Activated CD4-positive, alpha-beta T cell treated with anti-CD3 and anti-CD28 coated beads, Interleukin-2, amount 10 ng/mL, durations not matched to agents 24 days and 14 days (primary cell): ENCODE measurements around the gene ELF5. TPM values are rescaled to one million over a fixed set of nuclear protein-coding genes. Genes with fewer than 3 reads are reported as not detected.

Experiments used
- DNase-seq: peaks from one replicate; pipeline ENCODE4 v3.0.0; 2022
- H3K27ac Mint-ChIP-seq: one replicate; pipeline ENCODE4 v1.8.0; 2022; ENCODE audit warnings: mild to moderate bottlenecking, mixed read lengths
- H3K27me3 Mint-ChIP-seq: one replicate; pipeline ENCODE4 v1.8.0; 2022; ENCODE audit warnings: mixed read lengths
- H3K36me3 Mint-ChIP-seq: one replicate; pipeline ENCODE4 v1.8.0; 2022; ENCODE audit warnings: low read depth, mild to moderate bottlenecking, mixed read lengths
- H3K4me1 Mint-ChIP-seq: one replicate; pipeline ENCODE4 v1.8.0; 2021; ENCODE audit warnings: mixed read lengths
- H3K4me3 Mint-ChIP-seq: one replicate; pipeline ENCODE4 v1.8.0; 2022; ENCODE audit warnings: mild to moderate bottlenecking, moderate library complexity, mixed read lengths
- H3K9me3 Mint-ChIP-seq: one replicate; pipeline ENCODE4 v1.8.0; 2021; ENCODE audit warnings: mixed read lengths
- intact Hi-C: fragments of 100-400 bp; cut with micrococcal nuclease; formaldehyde crosslinking; loops from one replicate; pipeline ENCODE4 v1.15.1; 2023
- total RNA-seq: library from RNA; stranded (reverse); gene quantifications from 2 replicates; pipeline ENCODE4 v1.2.3, GENCODE V29; 2022

The ELF5 gene
- total RNA-seq, 1 donor from 2014 or later: not detected

GRCh38 chr11:34447044-34447443 lies 66.5 kb downstream of the ELF5 start:
- Mint-ChIP-seq H3K4me1 (peaks cover 19% of the 10 kb centered on the region), H3K36me3 (peaks cover 3% of the 10 kb centered on the region), H3K27me3 (no peaks in the 10 kb centered on the region), H3K27ac (no peak overlapping the region), H3K4me3 (no peak overlapping the region), H3K9me3 (no peaks in the 10 kb centered on the region)
- no peak for DNase-seq
- intact Hi-C loops: no loop called here

- no peaks in the 10 kb centered on the region for H3K9me3 Mint-ChIP-seq
- intact Hi-C loops: no loop called here
- H3K4me1 Mint-ChIP-seq: peaks cover 19% of the 10 kb centered on the region
- H3K4me3 Mint-ChIP-seq: no peak overlapping the region
- no peaks in the 10 kb centered on the region for H3K27me3 Mint-ChIP-seq
- DNase-seq: no peak
- H3K27ac Mint-ChIP-seq: no peak overlapping the region
- H3K36me3 Mint-ChIP-seq: peaks cover 3% of the 10 kb centered on the region
Observed at GRCh38 chr11:34446386-34446785, 67.2 kb downstream of the ELF5 start.

- intact Hi-C loops: no loop called here
- H3K36me3 Mint-ChIP-seq: peaks cover 5% of the 10 kb centered on the region
- no peak overlapping the region for H3K4me3 Mint-ChIP-seq
- no peak for DNase-seq
- no peaks in the 10 kb centered on the region for H3K27me3 Mint-ChIP-seq
- H3K4me1 Mint-ChIP-seq: peaks cover 19% of the 10 kb centered on the region
- H3K9me3 Mint-ChIP-seq: no peaks in the 10 kb centered on the region
- H3K27ac Mint-ChIP-seq: no peak overlapping the region
Observed at GRCh38 chr11:34445956-34446355, 67.6 kb downstream of the ELF5 start.

GRCh38 chr11:34444428-34444827 lies 69.2 kb downstream of the ELF5 start:
- no peaks in the 10 kb centered on the region for H3K9me3 Mint-ChIP-seq
- H3K4me1 Mint-ChIP-seq: peaks cover 29% of the 10 kb centered on the region
- H3K36me3 Mint-ChIP-seq: peaks cover 2% of the 10 kb centered on the region
- H3K4me3 Mint-ChIP-seq: no peak overlapping the region
- DNase-seq: no peak
- intact Hi-C loops: no loop called here
- H3K27ac Mint-ChIP-seq: no peak overlapping the region
- no peaks in the 10 kb centered on the region for H3K27me3 Mint-ChIP-seq

GRCh38 chr11:34443136-34443535 lies 70.5 kb downstream of the ELF5 start:
- intact Hi-C loops: no loop called here
- H3K27me3 Mint-ChIP-seq: no peaks in the 10 kb centered on the region
- H3K4me1 Mint-ChIP-seq: peaks cover 24% of the 10 kb centered on the region
- no peak overlapping the region for H3K27ac Mint-ChIP-seq
- no peaks in the 10 kb centered on the region for H3K9me3 Mint-ChIP-seq
- no peak overlapping the region for H3K4me3 Mint-ChIP-seq
- no peak for DNase-seq
- H3K36me3 Mint-ChIP-seq: peaks cover 2% of the 10 kb centered on the region

GRCh38 chr11:34441814-34442213 lies 71.8 kb downstream of the ELF5 start:
- peaks cover 2% of the 10 kb centered on the region for H3K36me3 Mint-ChIP-seq
- DNase-seq: no peak
- intact Hi-C loops: no loop called here
- H3K4me3 Mint-ChIP-seq: no peak overlapping the region
- no peaks in the 10 kb centered on the region for H3K27me3 Mint-ChIP-seq
- peaks cover 20% of the 10 kb centered on the region for H3K4me1 Mint-ChIP-seq
- no peaks in the 10 kb centered on the region for H3K9me3 Mint-ChIP-seq
- H3K27ac Mint-ChIP-seq: no peak overlapping the region

- DNase-seq: peak; percentile 61
- peaks cover 20% of the 10 kb centered on the region for H3K4me1 Mint-ChIP-seq
- intact Hi-C loops: loop anchor here (1.0 to 2.0 kb wide), 6 partner anchors 81 to 1279 kb away; partner anchors contain the start of genes ABTB2, APIP, CSTF3 and NAT10
- H3K36me3 Mint-ChIP-seq: peaks cover 2% of the 10 kb centered on the region
- peak overlapping the region; percentile 90 for H3K27ac Mint-ChIP-seq
- peak overlapping the region; percentile 95 for H3K4me3 Mint-ChIP-seq
- no peaks in the 10 kb centered on the region for H3K27me3 Mint-ChIP-seq
- no peaks in the 10 kb centered on the region for H3K9me3 Mint-ChIP-seq
Observed at GRCh38 chr11:34439610-34440198, 73.9 kb downstream of the ELF5 start.

GRCh38 chr11:34438529-34439507 lies 74.8 kb downstream of the ELF5 start, which contains the start of gene CAT:
TSS of gene CAT (plus strand) at chr11:34438934. CDS start at chr11:34439014, 80 bp downstream.
- peak within 1 kb of the TSS; percentile 90 for H3K27ac Mint-ChIP-seq
- H3K4me1 Mint-ChIP-seq: peaks cover 17% of the 10 kb centered on the region

GRCh38 chr11:34437224-34438125 lies 76.1 kb downstream of the ELF5 start:
- H3K9me3 Mint-ChIP-seq: no peaks in the 10 kb centered on the region
- no peak overlapping the region for H3K27ac Mint-ChIP-seq
- H3K4me3 Mint-ChIP-seq: no peak overlapping the region
- peaks cover 2% of the 10 kb centered on the region for H3K36me3 Mint-ChIP-seq
- H3K4me1 Mint-ChIP-seq: peaks cover 16% of the 10 kb centered on the region
- intact Hi-C loops: loop anchor here (1.0 to 2.0 kb wide), 4 partner anchors 66 to 1277 kb away; partner anchors contain the start of genes ABTB2 and CSTF3
- peaks cover 3% of the 10 kb centered on the region for H3K27me3 Mint-ChIP-seq
- no peak for DNase-seq

More at GRCh38 chr11:34438529-34439507, 74.8 kb downstream of the ELF5 start, which contains the start of gene CAT:
- Mint-ChIP-seq H3K27me3 (no peaks in the 10 kb centered on the region), H3K4me3 (peak within 1 kb of the TSS; percentile 95), H3K36me3 (peaks cover 2% of the 10 kb centered on the region), H3K9me3 (no peaks in the 10 kb centered on the region)
- intact Hi-C loops: loop anchor here (1.0 to 2.0 kb wide), 7 partner anchors 68 to 1278 kb away; partner anchors contain the start of genes ABTB2, APIP, CSTF3 and NAT10
- DNase-seq: peak; percentile 99

GRCh38 chr11:34433899-34434298 lies 79.7 kb downstream of the ELF5 start:
- no peak overlapping the region for H3K4me3 Mint-ChIP-seq
- peaks cover 9% of the 10 kb centered on the region for H3K27me3 Mint-ChIP-seq
- H3K36me3 Mint-ChIP-seq: no peaks in the 10 kb centered on the region
- H3K4me1 Mint-ChIP-seq: peaks cover 6% of the 10 kb centered on the region
- DNase-seq: no peak
- H3K9me3 Mint-ChIP-seq: no peaks in the 10 kb centered on the region
- no peak overlapping the region for H3K27ac Mint-ChIP-seq
- intact Hi-C loops: no loop called here

- no peak for DNase-seq
- H3K4me3 Mint-ChIP-seq: no peak overlapping the region
- no peaks in the 10 kb centered on the region for H3K9me3 Mint-ChIP-seq
- H3K36me3 Mint-ChIP-seq: no peaks in the 10 kb centered on the region
- H3K27me3 Mint-ChIP-seq: peaks cover 12% of the 10 kb centered on the region
- intact Hi-C loops: no loop called here
- H3K27ac Mint-ChIP-seq: no peak overlapping the region
- peaks cover 6% of the 10 kb centered on the region for H3K4me1 Mint-ChIP-seq
Observed at GRCh38 chr11:34432822-34433221, 80.8 kb downstream of the ELF5 start.

GRCh38 chr11:34431979-34432378 lies 81.6 kb downstream of the ELF5 start:
- Mint-ChIP-seq H3K27ac (no peak overlapping the region), H3K4me3 (no peak overlapping the region), H3K9me3 (no peaks in the 10 kb centered on the region), H3K27me3 (peaks cover 15% of the 10 kb centered on the region), H3K4me1 (peaks cover 6% of the 10 kb centered on the region), H3K36me3 (no peaks in the 10 kb centered on the region)
- DNase-seq: no peak
- intact Hi-C loops: no loop called here
